PFSK-1 (cell line): ENCODE data around the gene NAT9.

Experiments
- FOXP2 ChIP-seq: optimal IDR thresholded peaks from 2 replicates; pipeline ENCODE3; 2011; ENCODE audit warnings: borderline replicate concordance, control low read depth, inconsistent platforms; ENCODE audit not compliant: insufficient read depth; ENCODE audit errors: extremely low read length, extremely low read depth
- POLR2AphosphoS5 ChIP-seq: IDR thresholded peaks from 2 replicates; pipeline ENCODE4 v1.6.1; 2012; ENCODE audit warnings: low read depth, mild to moderate bottlenecking, control low read depth, low read length, moderate library complexity
- REST ChIP-seq, 2 experiments: IDR thresholded peaks; 2 replicates each; pipeline versions ENCODE4 v1.6.1 to v1.8.0; 2011 to 2012; ENCODE audit warnings: low read depth in 2 of 2, low read length in 2 of 2, control low read depth in 1 of 2, inconsistent platforms in 1 of 2, mild to moderate bottlenecking in 1 of 2, moderate library complexity in 1 of 2; ENCODE audit not compliant: insufficient read depth in 1 of 2
- SIN3A ChIP-seq: IDR thresholded peaks from 2 replicates; pipeline ENCODE4 v1.6.1; 2012; ENCODE audit warnings: mild to moderate bottlenecking, low read length, moderate library complexity, borderline replicate concordance; ENCODE audit not compliant: insufficient read depth
- TAF1 ChIP-seq: IDR thresholded peaks from 2 replicates; pipeline ENCODE4 v1.6.1; 2012; ENCODE audit warnings: low read length, control low read depth, borderline replicate concordance; ENCODE audit not compliant: insufficient read depth

- TF ChIP-seq REST (IDR thresholded peaks at IDR 0.05; ENCODE audit: insufficient read depth in 1 of 2, low read depth in 2 of 2, low read length in 2 of 2) (no peak), SIN3A (no peak), TAF1 (no peak), POLR2AphosphoS5 (no peak), FOXP2 (no peak)
Measured at GRCh38 chr17:74744349-74744713, 31.8 kb downstream of the NAT9 start.
